Lower lobe of right lung (tissue), 2 donors: ENCODE data around the gene MLN. TPM values are rescaled to one million over a fixed set of nuclear protein-coding genes. Genes with fewer than 3 reads are reported as not detected.
A peak's percentile ranks its signal among the peaks of the same experiment; 100 is the strongest.

ENCODE experiments used
- ATAC-seq, 2 donors: fragments of 200-7000 bp; cut with Tn5 transposase; one replicate each; pipeline ENCODE4 v1.9.1; 2020 to 2022; ENCODE audit warnings: mild to moderate bottlenecking in 2 of 2, moderate library complexity in 2 of 2
- DNase-seq: peaks from one replicate; pipeline ENCODE4 v3.0.0-alpha.2; 2020
- H3K27ac ChIP-seq: fragments of 200-600 bp; one replicate; pipeline ENCODE4 v1.8.0; 2022
- H3K27me3 ChIP-seq: fragments of 200-600 bp; one replicate; pipeline ENCODE4 v1.8.0; 2022; ENCODE audit warnings: low read depth
- H3K36me3 ChIP-seq: fragments of 200-600 bp; one replicate; pipeline ENCODE4 v1.8.0; 2022; ENCODE audit warnings: mild to moderate bottlenecking
- H3K4me1 ChIP-seq: fragments of 200-600 bp; one replicate; pipeline ENCODE4 v1.8.0; 2022
- H3K4me3 ChIP-seq: fragments of 200-600 bp; one replicate; pipeline ENCODE4 v1.8.0; 2022; ENCODE audit warnings: mild to moderate bottlenecking
- H3K9me3 ChIP-seq: fragments of 200-600 bp; one replicate; pipeline ENCODE4 v1.8.0; 2022
- intact Hi-C: fragments of 100-400 bp; cut with DNase I; formaldehyde crosslinking; loops from one replicate; pipeline ENCODE4 v1.11.0; 2022
- total RNA-seq: library from RNA; stranded (reverse); fragmentation: NEBNext Ultra II Directional; extraction: Animal tissue kit (Norgen Biotek cat#: 25700); gene quantifications from one replicate; pipeline ENCODE4 v1.2.1, GENCODE V29; 2021
- TF ChIP-seq, protein P1 (sequence below): fragments of 200-600 bp; IDR thresholded peaks from one replicate; pipeline ENCODE4 v1.8.0; 2022; ENCODE audit warnings: antibody characterized with exemption, mild to moderate bottlenecking
- donor health status: DM: no; HTN: yes; CAD: no; lungs with severe emphysema.

MLN gene
- total RNA-seq, 1 donor from 2014 or later = not detected

DNA sequence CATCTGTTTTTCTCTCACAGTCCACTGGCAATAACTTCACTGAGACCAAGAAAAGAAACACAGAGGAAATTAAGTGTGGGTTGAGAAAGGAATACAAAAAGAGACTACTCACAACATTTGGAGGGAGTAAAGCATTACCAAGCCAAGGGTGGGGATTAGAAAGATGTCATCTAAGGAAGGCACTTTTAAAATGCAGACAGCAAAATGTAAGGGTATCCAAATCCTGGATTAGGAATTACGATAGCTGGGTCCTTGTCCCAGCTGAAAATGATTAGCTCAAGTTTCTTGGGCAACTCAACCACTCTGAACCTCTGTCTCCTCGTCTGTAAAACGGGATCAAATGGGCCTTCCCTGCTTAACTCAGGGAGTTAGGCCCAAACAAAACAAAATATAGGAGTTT is 17.1 kb downstream of the MLN start:
- intact Hi-C loops = no loop called here

DNA sequence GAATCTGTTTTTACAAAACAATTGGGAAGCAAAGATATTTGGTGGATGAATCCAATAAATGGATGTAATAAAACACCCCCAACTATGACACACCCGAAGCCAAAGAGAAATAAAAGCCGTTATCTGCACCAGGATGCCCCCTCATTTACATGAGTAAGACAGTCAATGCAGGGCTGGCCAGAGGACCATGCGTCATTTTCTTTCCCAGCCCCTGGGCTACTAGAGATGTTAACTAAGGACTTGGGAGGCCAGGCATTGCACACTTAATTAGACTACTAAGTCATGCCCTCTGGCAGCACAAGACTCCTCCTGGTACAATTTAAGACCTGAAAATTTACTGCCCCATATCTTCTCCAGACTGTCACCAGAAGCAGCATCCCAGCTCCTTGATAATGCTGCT is 18.0 kb downstream of the MLN start:
- Histone ChIP-seq H3K9me3 (no peaks in the 10 kb centered on the region), H3K27me3 (no peaks in the 10 kb centered on the region), H3K4me1 (peaks cover 49% of the 10 kb centered on the region), H3K36me3 (peaks cover 54% of the 10 kb centered on the region), H3K4me3 (no peak overlapping the region), H3K27ac (no peak overlapping the region)
- intact Hi-C loops = no loop called here
- ATAC-seq (no peak), DNase-seq (no peak)
- TF ChIP-seq, protein P1, sequence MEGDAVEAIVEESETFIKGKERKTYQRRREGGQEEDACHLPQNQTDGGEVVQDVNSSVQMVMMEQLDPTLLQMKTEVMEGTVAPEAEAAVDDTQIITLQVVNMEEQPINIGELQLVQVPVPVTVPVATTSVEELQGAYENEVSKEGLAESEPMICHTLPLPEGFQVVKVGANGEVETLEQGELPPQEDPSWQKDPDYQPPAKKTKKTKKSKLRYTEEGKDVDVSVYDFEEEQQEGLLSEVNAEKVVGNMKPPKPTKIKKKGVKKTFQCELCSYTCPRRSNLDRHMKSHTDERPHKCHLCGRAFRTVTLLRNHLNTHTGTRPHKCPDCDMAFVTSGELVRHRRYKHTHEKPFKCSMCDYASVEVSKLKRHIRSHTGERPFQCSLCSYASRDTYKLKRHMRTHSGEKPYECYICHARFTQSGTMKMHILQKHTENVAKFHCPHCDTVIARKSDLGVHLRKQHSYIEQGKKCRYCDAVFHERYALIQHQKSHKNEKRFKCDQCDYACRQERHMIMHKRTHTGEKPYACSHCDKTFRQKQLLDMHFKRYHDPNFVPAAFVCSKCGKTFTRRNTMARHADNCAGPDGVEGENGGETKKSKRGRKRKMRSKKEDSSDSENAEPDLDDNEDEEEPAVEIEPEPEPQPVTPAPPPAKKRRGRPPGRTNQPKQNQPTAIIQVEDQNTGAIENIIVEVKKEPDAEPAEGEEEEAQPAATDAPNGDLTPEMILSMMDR = no peak

More for the DNA sequence above, 17.1 kb downstream of the MLN start:
- Histone ChIP-seq H3K4me1 (peaks cover 45% of the 10 kb centered on the region), H3K36me3 (peaks cover 44% of the 10 kb centered on the region), H3K9me3 (no peaks in the 10 kb centered on the region), H3K4me3 (peak overlapping the region; percentile 90), H3K27ac (peak overlapping the region; percentile 97), H3K27me3 (no peaks in the 10 kb centered on the region)
- DNase-seq = no peak
- TF ChIP-seq, protein P1 = no peak
- ATAC-seq = no peak

DNA sequence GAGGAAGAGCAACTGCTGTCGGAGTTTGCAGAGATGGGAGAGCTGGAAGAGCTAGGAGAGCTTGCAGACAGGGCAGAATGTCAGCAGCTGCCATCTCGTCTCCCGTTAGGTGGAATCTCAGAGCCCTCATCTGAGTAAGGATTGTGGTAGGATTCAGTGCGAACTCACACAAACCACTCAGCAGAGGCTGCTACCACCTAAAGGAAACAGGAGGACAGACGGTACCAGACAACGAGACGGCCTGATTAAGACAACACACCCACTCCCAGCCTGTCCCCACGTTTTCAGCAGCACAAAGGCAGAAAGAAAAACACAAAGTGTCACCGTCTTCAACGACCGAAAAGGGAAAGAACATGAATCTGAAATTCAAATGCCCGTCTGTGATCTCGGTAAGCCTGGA is 19.0 kb downstream of the MLN start:
- no peak overlapping the region for H3K27ac ChIP-seq
- no peak for ATAC-seq
- H3K27me3 ChIP-seq = no peaks in the 10 kb centered on the region

DNA sequence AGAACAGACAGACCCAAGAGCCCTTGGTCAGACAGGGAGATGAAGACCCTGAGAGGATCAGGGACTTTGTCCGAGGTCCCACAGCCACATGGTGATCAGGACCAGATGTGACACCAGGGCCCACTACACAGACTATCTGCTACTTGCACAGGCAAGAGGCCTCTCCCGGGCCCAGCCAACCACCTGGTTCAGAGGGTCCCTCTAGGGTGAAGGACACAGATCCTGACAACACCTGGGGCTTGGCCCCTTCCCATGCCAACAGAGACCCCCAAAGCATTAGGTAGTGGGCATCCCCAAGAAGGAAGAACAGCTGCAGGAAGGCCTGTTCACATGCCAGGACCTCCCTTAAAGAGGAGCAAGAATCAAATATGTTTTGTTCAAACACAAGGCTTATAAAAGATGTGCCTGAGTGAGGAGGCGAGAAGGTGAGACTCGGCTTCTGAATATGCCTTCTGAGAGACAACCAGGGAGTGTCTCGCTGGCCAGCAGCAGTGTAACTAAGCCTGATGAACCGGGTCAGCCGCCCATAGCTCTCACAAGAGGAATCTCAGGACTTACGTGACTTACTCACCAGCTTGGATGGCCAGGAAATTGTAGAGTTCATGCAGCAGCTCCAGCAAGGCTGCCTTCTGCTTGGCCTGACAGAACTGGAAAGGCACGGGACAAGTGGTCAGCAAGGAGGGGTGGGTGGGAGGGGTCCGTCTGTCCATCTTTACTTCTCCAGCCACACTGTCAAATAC is 19.9 kb downstream of the MLN start:
- peaks cover 42% of the 10 kb centered on the region for H3K4me1 ChIP-seq
- intact Hi-C loops = no loop called here
- TF ChIP-seq, protein P1 = no peak

More for the DNA sequence above, 19.0 kb downstream of the MLN start:
- no peaks in the 10 kb centered on the region for H3K9me3 ChIP-seq
- peaks cover 64% of the 10 kb centered on the region for H3K36me3 ChIP-seq
- H3K4me3 ChIP-seq = no peak overlapping the region
- DNase-seq = no peak
- peaks cover 49% of the 10 kb centered on the region for H3K4me1 ChIP-seq
- TF ChIP-seq, protein P1 = no peak
- intact Hi-C loops = no loop called here

DNA sequence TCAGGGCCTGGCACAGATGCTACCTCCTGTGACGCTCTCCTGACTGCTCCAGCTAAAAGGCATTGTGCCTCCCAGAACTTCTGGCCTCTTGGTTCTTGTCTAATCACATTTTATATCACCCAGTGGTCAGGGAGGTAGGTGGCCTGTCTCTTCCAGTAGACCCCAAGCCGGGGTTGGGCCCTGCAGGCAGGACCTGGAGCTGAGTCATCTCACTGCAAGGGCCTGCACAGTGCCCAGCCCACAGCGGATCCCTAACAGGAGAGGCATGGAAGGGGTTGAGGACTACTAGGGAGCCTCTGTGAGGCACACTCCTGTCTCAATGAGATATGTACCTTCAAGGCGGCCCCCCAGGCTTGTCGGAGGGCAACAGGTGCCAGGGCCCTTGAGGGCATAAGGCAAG is 21.2 kb downstream of the MLN start:
- Histone ChIP-seq H3K36me3 (peaks cover 86% of the 10 kb centered on the region), H3K4me3 (no peak overlapping the region), H3K4me1 (peaks cover 38% of the 10 kb centered on the region), H3K9me3 (no peaks in the 10 kb centered on the region), H3K27me3 (no peaks in the 10 kb centered on the region), H3K27ac (no peak overlapping the region)
- ATAC-seq = no peak
- TF ChIP-seq, protein P1 = no peak
- DNase-seq = no peak
- intact Hi-C loops = no loop called here

More for the DNA sequence above, 19.9 kb downstream of the MLN start:
- no peak overlapping the region for H3K4me3 ChIP-seq
- no peak for ATAC-seq
- H3K27me3 ChIP-seq = no peaks in the 10 kb centered on the region
- H3K36me3 ChIP-seq = peaks cover 72% of the 10 kb centered on the region
- no peaks in the 10 kb centered on the region for H3K9me3 ChIP-seq
- no peak overlapping the region for H3K27ac ChIP-seq
- DNase-seq = no peak
